ENCODE results near the gene SLC26A2.
"Not testable (repeated sequence)": the region's sequence is repeated elsewhere in the genome, so short reads cannot be mapped to it uniquely, and the experiment has no call there.

The SLC26A2 gene

DNA sequence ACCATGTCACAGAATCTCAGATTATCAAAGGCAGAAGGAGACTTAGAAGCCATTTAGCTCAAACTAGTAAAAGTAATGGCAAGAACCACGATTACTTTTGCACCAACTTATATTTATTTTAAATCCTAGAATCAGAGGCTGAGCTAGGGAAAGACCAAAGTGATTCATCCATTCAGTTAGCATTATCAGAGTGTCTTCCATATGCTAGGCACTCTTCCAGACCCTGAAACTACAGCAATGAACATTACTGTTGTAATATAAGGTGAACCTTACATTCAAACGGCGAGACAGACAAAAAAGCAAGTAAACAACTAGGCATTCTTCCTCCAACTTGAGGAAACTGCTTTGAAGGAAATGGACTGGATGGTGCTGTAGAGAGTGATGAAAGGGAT lies 23.9 kb upstream of the SLC26A2 start:
- DNase-seq (ENCODE audit: low read depth): no peak

DNA sequence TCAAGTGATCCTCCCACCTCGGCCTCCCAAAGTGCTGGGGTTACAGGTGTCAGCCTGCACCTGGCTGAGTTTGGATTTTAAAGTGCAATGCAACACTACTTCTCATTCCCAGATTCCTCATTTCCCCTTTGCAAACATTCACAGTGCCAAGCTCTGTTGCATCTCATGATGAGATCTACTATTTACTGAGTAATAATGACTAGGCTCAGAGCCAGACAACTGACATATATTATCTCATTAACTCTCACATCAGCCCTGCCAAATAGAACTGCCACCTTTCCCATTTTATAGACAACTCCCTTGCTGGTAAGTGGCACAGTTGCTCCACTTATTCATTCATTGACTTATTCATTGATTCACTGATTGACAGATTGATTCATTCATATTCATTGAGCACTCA lies 22.9 kb upstream of the SLC26A2 start:
- DNase-seq (ENCODE audit: low read depth): peak; percentile 37

DNA sequence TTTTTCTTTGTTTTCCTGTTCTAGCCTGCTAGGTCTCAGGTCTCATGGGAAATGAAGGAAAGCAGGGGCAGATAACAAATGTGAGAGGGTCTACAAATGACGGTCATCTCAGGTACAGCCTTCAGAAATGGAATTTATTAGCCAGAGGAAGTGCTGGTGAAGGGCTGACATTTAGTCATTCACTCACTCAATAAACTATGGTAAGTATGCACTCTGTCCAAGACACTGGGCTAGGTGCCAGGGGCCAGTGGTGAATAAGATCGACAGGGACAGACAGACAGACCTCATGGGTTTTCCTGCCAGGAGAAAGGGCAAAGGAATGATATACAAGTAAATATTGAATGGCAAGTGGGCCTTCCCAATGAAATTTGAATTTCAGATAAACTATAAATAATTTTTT lies 22.3 kb upstream of the SLC26A2 start:
- DNase-seq (ENCODE audit: low read depth): peak; percentile 74

DNA sequence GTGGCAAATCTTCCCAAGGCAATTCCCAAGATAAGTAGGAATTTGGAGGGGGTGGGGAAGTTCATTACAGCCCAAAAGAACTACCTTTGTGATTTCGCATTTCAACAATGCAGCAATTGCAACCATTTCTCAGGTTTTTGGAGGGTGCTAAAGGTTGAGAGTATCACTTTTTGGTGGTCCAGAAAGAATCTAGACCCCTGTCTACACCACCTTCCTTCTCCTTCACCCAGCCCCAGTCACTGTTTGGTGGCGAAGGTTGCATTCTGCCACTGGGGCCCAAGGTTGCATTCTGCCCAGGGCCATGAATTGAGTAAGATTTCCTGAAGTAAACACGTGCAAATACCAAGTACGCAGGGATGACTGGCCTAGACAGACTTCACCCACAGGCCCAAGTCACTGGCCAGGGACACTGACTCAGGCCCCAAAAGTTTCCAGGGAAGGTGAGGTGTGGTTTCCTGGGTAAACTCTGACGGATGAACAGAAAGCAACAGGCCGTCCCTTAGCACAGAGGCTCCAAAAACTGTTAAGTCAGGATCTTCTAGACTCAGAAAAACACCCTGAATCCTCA lies 21.7 kb upstream of the SLC26A2 start:
- peak; percentile 80 for DNase-seq (ENCODE audit: low read depth)

DNA sequence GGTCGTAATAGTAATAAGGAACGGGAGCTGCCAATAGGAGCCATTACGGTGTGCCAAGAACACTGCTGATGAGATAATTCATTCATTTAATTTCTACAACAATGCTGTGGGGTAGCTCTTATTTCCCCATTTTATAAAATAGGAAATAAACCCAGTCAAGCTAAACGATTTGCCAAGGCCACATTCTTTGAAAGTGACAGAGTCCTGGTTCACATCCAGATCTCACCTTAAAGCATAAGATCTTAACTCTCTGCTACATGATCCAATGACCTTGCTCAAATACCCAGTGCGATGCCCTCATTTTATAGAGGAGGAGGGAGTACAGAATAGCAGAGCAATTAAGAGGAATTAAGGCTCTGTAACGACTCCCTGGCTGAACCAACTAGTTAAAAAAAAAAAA lies 21.0 kb upstream of the SLC26A2 start:
- DNase-seq (ENCODE audit: low read depth): no peak

DNA sequence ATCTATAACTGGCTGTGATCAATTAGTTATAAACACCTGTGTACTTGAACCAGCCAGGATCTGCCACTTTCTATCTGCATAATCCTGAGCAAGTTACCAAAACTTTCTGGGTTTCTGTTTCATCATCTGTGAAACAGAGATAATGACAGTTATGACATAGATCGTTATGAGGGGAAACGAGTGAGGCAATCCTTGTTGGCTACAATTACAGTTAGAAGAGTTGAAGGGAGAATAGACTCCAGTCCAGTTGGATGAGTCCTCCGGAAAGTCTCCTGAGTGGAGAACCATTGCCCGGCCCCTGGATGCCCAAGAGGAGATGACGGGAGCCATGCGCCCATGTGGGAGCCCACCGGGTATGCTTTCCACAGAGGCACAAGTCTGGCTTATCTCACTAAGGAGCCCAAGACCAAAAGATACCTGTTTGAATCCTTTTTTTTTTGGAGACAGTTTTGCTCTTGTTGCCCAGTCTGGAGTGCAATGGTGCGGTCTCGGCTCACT lies 20.4 kb upstream of the SLC26A2 start:
- peak; percentile 90 for DNase-seq (ENCODE audit: low read depth)

DNA sequence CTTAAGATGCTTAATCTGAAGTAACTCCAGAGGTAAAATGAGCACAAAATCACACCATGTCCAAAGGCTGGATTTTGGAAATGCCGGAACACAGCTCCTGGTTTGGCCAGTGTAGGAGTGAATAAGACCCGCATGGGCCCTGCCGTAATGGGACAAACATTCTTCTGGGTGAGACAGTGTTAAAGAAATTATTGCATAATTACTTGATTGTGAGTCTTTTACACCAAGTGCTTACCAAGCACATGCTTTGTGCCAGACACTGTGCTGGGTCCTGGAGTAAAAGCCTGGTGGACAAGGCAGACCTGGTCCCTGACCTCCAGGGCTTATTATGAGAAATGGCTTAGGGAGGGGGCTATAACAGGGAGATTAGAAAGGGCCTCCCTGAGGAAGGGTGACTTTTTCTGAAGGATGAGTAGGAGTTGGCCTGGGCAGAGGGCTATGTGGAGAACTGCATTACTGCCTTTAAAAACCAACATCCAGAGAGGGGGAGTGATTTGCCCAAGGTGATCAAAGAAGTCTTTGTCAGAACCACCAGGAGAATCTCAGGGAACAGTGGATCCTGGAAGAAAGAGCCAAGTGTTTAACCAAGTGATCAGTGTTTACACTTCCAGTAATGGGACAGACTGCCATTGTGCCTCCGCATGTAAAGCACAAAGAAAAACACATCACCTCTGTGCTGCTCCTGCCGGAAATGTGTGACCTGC lies 19.5 kb upstream of the SLC26A2 start:
- no peak for DNase-seq (ENCODE audit: low read depth)

DNA sequence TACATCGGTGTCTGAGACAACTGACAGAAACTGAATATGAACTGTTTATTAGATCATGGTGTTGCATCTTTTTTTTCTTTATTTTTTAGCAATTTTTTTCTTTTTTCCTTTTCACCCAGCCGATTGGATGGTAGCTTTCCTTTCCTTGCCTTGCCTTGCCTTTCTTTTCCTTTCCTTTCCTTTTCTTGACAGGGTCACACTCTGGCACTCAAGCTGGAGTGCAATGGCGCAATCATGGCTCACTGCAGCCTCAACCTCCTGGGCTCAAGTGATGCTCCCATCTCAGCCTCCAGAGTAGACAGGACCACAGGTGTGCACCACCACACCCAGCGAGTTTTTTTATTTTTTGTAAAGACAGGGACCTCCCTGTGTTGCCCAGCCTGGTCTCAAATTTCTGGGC lies 18.8 kb upstream of the SLC26A2 start:
- DNase-seq (ENCODE audit: low read depth): no peak

DNA sequence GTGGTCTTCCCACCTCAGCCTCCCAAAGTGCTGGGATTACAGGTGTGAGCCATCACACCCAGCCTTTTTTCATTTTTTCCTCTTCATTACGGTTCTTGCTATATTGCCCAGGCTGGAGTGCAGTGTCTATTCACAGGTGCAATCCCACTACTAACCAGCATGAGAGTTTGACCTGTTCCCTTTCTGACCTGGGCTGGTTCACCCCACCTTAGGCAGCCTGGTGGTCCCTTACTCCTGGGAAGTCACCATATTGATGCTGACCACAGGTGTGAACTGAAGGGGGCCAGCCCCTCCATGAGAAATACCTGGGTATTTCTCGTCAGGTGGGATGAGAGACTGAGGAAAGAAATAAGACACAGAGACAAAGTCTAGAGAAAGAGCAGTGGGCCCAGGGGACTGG lies 18.4 kb upstream of the SLC26A2 start:
- DNase-seq (ENCODE audit: low read depth): no peak

DNA sequence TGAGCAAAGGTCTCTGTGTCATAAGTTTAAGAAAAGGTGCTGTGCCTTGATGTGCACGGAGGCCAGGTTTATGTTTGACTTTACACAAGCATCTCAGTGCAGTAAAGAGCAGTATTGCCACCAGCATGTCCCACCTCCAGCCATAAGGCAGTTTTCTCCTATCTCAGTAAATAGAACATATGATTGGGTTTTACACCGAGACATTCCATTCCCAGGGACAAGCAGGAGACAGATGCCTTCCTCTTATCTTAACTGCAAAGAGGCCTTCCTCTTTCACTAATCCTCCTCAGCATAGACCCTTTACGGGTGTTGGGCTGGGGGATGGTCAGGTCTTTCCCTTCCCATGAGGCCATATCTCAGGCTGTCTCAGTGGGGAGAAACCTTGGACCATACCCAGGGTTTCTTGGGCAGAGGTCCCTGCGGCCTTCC lies 17.8 kb upstream of the SLC26A2 start:
- DNase-seq (ENCODE audit: low read depth): not testable (repeated sequence)

DNA sequence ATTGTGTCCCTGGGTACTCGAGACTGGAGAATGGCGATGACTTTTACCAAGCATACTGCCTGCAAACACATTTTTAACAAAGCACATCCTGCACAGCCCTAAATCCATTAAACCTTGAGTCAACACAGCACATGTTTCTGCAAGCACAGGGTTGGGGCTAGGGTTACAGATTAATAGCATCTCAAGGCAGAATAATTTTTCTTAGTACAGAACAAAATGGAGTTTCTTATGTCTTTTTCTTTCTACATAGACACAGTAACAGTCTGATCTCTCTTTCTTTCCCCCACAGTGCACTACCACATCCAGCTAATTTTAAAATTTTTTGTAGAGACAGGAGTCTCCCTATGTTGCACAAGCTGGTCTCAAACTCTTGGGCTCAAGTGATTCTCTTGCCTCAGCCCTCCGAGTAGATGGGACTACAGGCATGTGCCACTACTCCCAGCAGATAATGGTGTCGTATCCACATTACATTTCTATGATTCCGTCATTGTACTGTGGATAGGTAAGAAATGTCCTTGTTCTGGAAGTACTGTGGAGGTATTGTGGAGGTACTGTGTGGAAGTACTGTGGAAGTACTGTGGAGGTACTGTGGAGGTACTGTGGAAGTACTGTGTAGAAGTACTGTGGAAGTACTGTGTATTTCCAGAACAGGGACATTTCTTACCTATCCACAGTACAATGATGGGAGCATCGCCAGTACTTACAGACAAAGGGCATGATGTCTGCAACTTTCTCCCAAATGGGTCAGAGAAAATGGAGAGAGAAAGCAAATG lies 17.2 kb upstream of the SLC26A2 start:
- not testable (repeated sequence) for DNase-seq (ENCODE audit: low read depth)

DNA sequence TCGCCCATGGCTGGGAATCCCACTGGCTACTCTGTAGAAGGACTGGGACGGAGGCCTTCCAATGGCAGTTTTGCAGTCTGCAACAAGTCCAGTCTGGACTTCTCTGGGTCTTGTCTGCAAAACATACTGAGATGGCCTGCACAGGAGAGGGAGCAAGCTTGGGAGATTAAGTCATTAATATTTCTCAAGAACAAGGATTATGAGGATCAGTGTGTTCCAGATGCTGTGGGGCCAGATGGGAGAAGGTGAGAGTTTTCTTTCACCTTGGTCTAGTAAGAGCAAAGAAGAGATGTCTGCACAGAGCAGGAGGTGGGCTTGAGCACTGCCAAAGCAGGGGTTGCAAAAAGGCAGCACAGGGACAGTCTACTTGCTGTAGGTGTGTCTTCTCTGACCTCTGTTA lies 15.9 kb upstream of the SLC26A2 start, which contains the start of gene PDE6A:
Gene PDE6A (minus strand): TSS at position 128 of the 400 bp plus-strand sequence. CDS start 120 bp downstream, at position 8.
- DNase-seq (ENCODE audit: low read depth): peak; percentile 77

DNA sequence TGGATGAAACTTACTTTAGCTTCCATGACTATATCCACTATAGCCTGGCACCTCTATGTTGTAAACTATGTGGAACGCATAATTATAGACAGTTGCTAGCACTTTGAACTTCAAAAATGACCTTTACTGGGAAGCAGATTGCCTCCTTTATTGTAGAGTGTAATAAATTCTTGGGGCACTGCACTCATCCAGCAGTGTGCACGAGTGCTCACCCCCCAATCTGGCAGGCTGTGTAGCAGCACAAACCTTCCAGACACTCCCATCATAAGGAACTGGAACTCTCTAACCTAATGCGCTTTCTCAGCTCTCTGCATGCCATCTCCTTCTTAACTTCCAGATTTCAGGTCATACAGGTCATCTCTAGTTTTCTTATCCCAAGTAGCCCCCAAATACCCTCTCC lies 14.4 kb upstream of the SLC26A2 start:
- no peak for DNase-seq (ENCODE audit: low read depth)

DNA sequence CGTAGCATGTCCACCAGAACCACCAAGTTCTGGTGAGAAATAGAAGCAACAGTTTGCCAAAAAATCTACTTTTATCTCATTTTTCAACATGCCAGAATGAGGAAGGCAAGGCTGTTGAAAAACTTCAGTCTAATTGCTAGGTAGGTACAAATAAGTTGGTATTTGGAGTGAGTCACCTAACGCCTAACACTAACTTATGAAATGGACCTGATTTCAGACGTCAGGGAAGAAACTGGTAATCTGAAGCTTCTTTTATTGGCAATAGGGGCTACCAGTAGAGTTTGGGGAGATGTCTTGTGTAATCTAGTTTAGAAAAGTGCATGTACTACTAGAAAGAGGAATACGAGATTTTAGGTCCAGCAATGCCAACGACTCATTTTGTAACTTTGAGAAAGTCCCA lies 11.6 kb upstream of the SLC26A2 start:
- no peak for DNase-seq (ENCODE audit: low read depth)

DNA sequence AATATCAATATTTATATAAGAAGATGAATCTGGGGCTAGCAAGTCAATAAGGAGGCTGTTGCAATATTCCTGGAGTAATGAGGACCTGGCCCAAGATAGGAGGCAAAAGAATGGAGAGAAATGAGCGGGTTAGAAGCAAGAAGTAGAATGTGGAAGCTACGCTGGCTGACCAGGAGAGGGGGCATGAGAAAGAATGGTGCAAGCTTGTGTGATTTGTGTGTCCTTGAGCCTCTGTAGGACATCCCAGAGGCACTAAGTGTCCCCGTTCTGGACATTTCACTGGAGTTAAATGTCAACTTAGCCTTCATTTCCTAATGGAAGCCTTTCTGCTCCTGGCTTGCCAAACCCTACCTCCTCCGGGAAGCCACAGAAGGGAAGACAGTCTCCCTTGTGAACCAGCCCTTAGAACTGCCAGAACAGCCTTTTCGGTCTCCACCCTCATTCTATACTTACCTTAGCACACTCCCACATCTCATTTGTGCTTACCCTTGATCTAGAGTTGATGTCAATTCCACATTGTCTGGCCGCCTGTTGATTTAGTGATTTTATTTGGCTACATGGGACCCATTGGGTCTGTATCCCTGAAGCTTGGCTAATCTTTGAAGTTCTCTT lies 9.3 kb upstream of the SLC26A2 start:
- no peak for DNase-seq (ENCODE audit: low read depth)

DNA sequence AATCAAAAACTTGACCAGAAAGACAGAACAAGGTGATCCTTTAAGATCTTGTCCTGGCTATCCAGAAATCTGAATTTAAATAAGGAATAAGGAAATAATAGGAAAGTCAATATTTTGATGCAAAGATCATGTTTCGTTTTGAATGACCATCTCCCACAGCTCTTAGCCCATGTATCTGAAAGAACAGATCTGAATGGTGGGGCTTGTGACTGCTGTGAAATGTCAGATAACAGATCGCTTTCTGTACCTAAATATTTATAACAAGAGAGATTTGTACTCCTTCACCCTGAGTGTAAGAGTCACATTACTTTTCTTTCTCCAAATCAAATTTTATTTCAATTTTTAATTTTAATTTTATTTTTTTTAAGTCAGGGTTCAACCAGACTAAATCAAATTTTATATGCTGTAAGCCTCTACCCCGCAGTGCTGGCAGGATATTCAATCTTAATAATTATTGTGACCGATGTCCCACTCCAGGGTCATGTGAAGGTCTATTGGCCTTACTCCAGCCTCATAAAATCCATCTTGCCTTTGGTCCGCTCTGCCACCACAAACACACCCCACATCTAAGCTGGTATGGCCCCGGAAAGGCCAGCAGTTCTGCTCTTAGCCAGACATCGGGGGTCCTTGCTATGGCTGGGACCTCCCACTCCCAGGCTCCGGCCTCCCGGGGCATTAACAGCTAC lies 7.0 kb upstream of the SLC26A2 start:
- DNase-seq (ENCODE audit: low read depth): no peak

DNA sequence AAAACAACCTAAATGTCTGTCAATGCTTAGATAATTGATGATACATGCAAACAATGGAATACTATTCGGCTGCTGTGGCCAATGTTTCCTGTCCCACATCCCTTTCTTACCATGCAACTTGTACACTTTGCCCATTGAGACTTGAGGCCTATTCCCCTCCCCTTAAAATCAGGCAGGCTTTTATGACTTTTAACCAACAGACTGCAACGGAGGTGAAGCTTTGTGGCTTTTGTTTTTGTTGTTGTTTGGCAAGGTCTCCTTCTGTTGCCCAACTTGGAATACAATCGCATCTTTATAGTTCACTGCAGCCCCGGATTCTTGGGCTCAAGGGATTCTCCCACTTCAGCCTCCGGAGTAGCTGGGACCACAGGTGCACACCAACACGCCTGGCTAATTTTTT lies 5.8 kb upstream of the SLC26A2 start:
- no peak for DNase-seq (ENCODE audit: low read depth)

DNA sequence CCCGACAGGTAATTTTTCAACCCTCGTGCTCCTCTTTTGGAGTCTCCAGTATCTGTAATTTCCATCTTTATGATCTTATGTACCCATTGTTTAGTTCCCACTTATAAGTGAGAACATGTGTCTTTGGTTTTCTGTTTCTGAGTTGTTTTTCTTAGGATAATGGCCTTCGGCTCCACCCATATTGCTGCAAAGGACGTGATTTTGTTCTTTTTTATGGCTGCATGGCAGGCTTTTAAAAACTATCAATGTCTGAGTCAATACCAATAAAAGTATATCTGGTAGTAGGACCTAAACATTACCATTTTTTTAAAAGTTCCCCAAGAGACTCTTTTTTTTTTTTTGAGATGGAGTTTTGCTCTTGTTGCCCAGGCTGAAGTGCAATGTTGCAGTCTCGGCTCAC lies 3.9 kb upstream of the SLC26A2 start:
- no peak for DNase-seq (ENCODE audit: low read depth)

DNA sequence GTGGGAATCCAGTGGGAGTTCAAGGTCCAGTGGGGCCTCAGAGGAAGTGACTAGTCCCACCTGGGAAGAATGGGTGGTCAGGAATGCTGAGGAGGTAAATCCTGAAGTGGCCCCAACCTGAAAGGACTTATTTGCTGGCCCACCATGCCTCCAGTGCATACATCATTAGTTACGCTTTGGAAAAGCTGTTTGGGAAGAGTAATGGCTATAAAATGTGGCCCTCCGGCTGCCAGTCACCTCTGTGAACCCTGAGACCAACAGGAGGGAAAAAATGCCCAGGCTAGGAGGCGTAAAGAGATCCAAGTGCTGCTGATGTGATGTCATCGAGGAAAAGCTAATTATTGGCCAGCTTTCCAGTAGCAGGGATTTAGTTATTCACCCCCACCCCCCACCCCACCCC lies 2.7 kb upstream of the SLC26A2 start:
- no peak for DNase-seq (ENCODE audit: low read depth)

DNA sequence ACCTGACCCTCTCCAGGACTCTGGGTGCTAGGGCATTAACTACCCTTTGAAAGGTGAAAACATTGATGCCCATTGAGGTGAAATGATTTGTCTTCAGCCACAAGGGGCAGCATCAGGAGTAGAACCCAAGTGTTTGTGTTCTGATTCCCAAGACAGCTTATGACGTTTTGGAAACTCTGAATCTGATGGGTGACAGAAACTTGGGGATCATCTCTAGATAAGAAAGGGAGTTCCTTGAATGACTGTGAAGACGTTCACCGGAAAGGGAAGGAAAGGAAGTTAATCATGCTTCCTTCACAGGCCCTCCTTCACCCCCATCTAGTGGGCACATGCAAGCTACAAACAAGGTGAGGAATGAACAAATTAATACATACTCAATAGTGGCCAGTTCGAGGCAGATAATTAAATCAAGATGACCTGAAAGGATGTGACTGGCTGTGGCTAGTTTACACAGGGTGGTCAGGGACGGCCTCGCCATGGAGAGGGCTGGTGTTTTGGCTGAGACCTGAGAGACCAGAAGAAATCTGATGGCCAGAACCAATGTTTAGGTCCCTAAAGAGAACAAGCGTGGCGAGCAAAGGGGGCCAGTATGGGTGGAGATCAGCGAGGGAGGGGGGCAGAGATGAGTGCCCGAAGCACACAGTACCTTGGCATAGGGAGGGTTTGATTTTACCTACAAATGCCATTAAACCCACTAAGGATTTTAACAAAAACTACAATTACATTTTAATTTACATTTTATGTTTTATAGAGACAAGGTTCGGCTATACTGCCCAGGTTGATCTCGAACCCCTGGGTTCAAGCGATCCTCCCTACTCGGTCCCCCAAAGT lies 937 bp upstream of the SLC26A2 start:
- DNase-seq (ENCODE audit: low read depth): peak; percentile 84

DNA sequence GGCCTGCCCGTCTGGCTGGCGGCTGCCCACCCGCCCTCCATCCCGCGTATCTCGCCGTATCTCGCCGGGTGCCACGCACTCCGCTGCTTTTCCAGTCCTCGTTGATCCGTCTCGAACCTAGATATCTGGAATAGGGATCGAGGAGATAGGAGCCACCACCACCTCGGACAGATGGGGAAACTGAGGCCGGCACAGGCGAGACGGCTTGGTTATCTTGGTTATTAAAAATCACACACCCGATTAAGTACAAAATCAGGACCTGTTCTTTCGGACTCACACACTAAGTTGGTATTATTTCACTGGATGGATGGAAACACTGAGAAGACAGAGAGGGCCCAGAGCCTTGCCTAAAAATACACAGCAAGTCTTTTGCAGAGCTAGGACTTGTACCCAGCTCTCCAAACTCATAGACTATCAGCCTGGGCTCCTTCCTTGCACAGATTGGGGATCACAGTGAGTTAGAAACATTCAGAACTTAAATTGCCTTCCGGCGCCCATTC lies 678 bp downstream of the SLC26A2 start:
- no peak for DNase-seq (ENCODE audit: low read depth)
